Measurements from ENCODE around the gene GUCA2A. TPM values are rescaled to one million over a fixed set of nuclear protein-coding genes. Genes with fewer than 3 reads are reported as not detected.

The GUCA2A gene, protein sequence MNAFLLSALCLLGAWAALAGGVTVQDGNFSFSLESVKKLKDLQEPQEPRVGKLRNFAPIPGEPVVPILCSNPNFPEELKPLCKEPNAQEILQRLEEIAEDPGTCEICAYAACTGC
- not detected in 2 replicates for total RNA-seq (2021; fragmentation: NEBNext Ultra II Directional; extraction: Animal tissue kit (Norgen Biotek cat#: 25700))
- polyA plus RNA-seq (2011; rRNA removed) = not detected in 2 replicates
- polyA plus RNA-seq (2011; cell fraction: cytosol; rRNA removed) = not detected
- not detected for polyA plus RNA-seq (2011; cell fraction: nucleus; rRNA removed)
- polyA plus RNA-seq (2012, experiment 1 of 2) = not detected in 4 replicates
- polyA plus RNA-seq (2012, experiment 2 of 2) = not detected
- not detected for polyA plus RNA-seq (2013, experiment 1 of 2)
- polyA plus RNA-seq (2013, experiment 2 of 2) = not detected
- polyA minus RNA-seq (2011; rRNA and poly(A)+ RNA removed) = not detected in 2 replicates
- not detected for polyA minus RNA-seq (2011; cell fraction: cytosol; rRNA and poly(A)+ RNA removed)
- not detected for polyA minus RNA-seq (2011; cell fraction: nucleus; rRNA and poly(A)+ RNA removed)
- long read RNA-seq, experiment 1 = 0 reads
- long read RNA-seq, experiment 2 = 0 reads

- Histone ChIP-seq H2BK15ac (ENCODE audit: low read length) (no peak within 1 kb of the TSS), H3K56ac (replicated peaks; ENCODE audit: insufficient read length, low read depth, low read length) (no peak within 1 kb of the TSS), H3K23ac (ENCODE audit: insufficient read length) (no peak within 1 kb of the TSS), H2AK5ac (ENCODE audit: low read depth, low read length) (no peak within 1 kb of the TSS), H3K36me3 (ENCODE audit: control insufficient read depth in 2 of 4, insufficient read depth in 4 of 4, low read length in 3 of 4) (no peaks in the 10 kb centered on the region), H4K20me1 (replicated peaks in 1 of 2; ENCODE audit: control insufficient read depth in 1 of 2, insufficient read depth in 2 of 2, low read length in 2 of 2) (no peaks in the 10 kb centered on the region), H2BK120ac (replicated peaks; ENCODE audit: low read depth, low read length) (no peak within 1 kb of the TSS), H3K4ac (replicated peaks; ENCODE audit: insufficient read length, low read depth, low read length) (no peak within 1 kb of the TSS), H3K14ac (ENCODE audit: insufficient read length) (no peak within 1 kb of the TSS), H3K4me2 (ENCODE audit: insufficient read depth in 1 of 2, low read depth in 2 of 2, low read length in 2 of 2) (no peak within 1 kb of the TSS), H4K91ac (replicated peaks; ENCODE audit: insufficient read length, low read length) (no peak within 1 kb of the TSS), H3K4me3 (ENCODE audit: extremely low read depth in 1 of 4, insufficient read depth in 2 of 4, low read depth in 3 of 4, low read length in 4 of 4) (no peak within 1 kb of the TSS), H3K79me1 (ENCODE audit: low read depth, low read length) (no peaks in the 10 kb centered on the region), H3K27me3 (replicated peaks in 1 of 4; ENCODE audit: control insufficient read depth in 3 of 4, extremely low read depth in 1 of 4, insufficient read depth in 3 of 4, low read length in 3 of 4) (no peaks in the 10 kb centered on the region), H3K79me2 (ENCODE audit: control insufficient read depth in 1 of 2, insufficient read depth in 2 of 2, low read length in 2 of 2) (no peaks in the 10 kb centered on the region), H2BK5ac (ENCODE audit: low read depth, low read length) (no peak within 1 kb of the TSS), H3K23me2 (ENCODE audit: low read depth, low read length) (peaks cover 3% of the 10 kb centered on the region; the same call in 1 of the 2 replicates), H3K9me3 (ENCODE audit: insufficient read depth in 2 of 2, low read depth in 1 of 2, low read length in 1 of 2) (no peaks in the 10 kb centered on the region), H2BK20ac (ENCODE audit: low read length) (no peak within 1 kb of the TSS), H3K4me1 (replicated peaks in 1 of 4; ENCODE audit: control insufficient read depth in 3 of 4, insufficient read depth in 4 of 4, low read length in 3 of 4) (peaks cover 0 to 2% (median 0%) of the 10 kb centered on the region in 4 experiments; a peak in 1 of 7 replicates), H4K8ac (ENCODE audit: extremely low read depth, insufficient read depth, low read length) (no peak within 1 kb of the TSS; the same call in 1 of the 2 replicates), H2BK12ac (ENCODE audit: low read depth, low read length) (no peak within 1 kb of the TSS), H4K5ac (ENCODE audit: insufficient read length, low read depth, low read length) (no peak within 1 kb of the TSS), H3K18ac (ENCODE audit: extremely low read depth, low read length) (peak within 1 kb of the TSS; percentile 7; the same call in 1 of the 2 replicates), H3K9ac (replicated peaks in 1 of 4; ENCODE audit: extremely low read depth in 1 of 4, low read depth in 3 of 4, low read length in 3 of 4) (no peak within 1 kb of the TSS), H3K27ac (ENCODE audit: low read depth, low read length) (no peak within 1 kb of the TSS), H2AFZ (ENCODE audit: low read length) (no peak within 1 kb of the TSS)
- WGBS, 2 experiments (ENCODE audit: extremely low coverage in 1 of 2, insufficient coverage in 1 of 2, insufficient read length in 1 of 2, insufficient replicate concordance in 2 of 2, low coverage in 1 of 2, low lambda C conversion rate in 2 of 2, missing lambda C conversion rate in 1 of 2) = 86% methylated on average over 24 of the region's 24 CpGs; no CpG with 5 or more reads in 1 of the 2 experiments
- CTCF ChIA-PET (ENCODE audit: partially characterized antibody) = interaction anchor here (1.0 to 3.7 kb wide), 4 partner anchors 9 to 272 kb away, joined by 3 to 40 read pairs (median 4); no protein-coding TSS in a partner anchor
- POLR2A ChIA-PET (ENCODE audit: partially characterized antibody) = no interaction called here
- DNase-seq (ENCODE audit: low read depth in 1 of 2, low spot score in 2 of 2) = no peak
- FAIRE-seq = no peak
- TF ChIP-seq KDM4A (IDR thresholded peaks at IDR 0.05; ENCODE audit: low read depth, low read length, severe bottlenecking) (no peak), RAD21 (IDR thresholded peaks at IDR 0.05 in 1 of 2, conservative IDR thresholded peaks at IDR 0.05 in 1 of 2; ENCODE audit: low read depth in 2 of 2, low read length in 2 of 2) (no peak), BRCA1 (IDR thresholded peaks at IDR 0.05; ENCODE audit: low read depth, low read length) (no peak), CHD1 (IDR thresholded peaks at IDR 0.05; ENCODE audit: low read depth, low read length) (no peak), YY1 (IDR thresholded peaks at IDR 0.05; ENCODE audit: low read depth, low read length) (no peak), SUZ12 (IDR thresholded peaks at IDR 0.05; ENCODE audit: low read length) (no peak), ATF2 (IDR thresholded peaks at IDR 0.05; ENCODE audit: low read length) (no peak)
Measured at GRCh38 chr1:42164551-42165420, at the start of gene GUCA2A. Gene GUCA2A (minus strand): TSS chr1:42164745. CDS start chr1:42164712, 33 bp downstream.

All from H1 (cell line).